Ammon's horn (tissue), 1 donor: ENCODE data around the gene ASH1L.
"Not testable (repeated sequence)": the region's sequence is repeated elsewhere in the genome, so short reads cannot be mapped to it uniquely, and the experiment has no call there.

Experiments used
- DNase-seq: peaks from one replicate; pipeline ENCODE4 v3.0.0-alpha.2; 2016; ENCODE audit warnings: low spot score

ASH1L gene

GRCh38 chr1:155562581-155563376 is at the start of gene ASH1L:
Gene ASH1L, minus strand, starts transcription at chr1:155562803. Its CDS starts 41,284 bp downstream, at chr1:155521519.
- peak; percentile 95 for DNase-seq

GRCh38 chr1:155610257-155610647 is 47.6 kb upstream of the ASH1L start:
- not testable (repeated sequence) for DNase-seq

GRCh38 chr1:155609515-155610256 is 47.1 kb upstream of the ASH1L start, which contains the start of gene MSTO1:
Gene MSTO1, plus strand, starts transcription at chr1:155610218. Its CDS starts 31 bp downstream, at chr1:155610249.
- peak; percentile 99 for DNase-seq

- no peak for DNase-seq
Measured at GRCh38 chr1:155608888-155609225, 46.3 kb upstream of the ASH1L start.

- DNase-seq, result no peak
Measured at GRCh38 chr1:155607708-155608107, 45.1 kb upstream of the ASH1L start.

GRCh38 chr1:155599828-155600572 is 37.4 kb upstream of the ASH1L start:
- not testable (repeated sequence) for DNase-seq

GRCh38 chr1:155598842-155599331 is 36.3 kb upstream of the ASH1L start:
- peak; percentile 70 for DNase-seq

- no peak for DNase-seq
Measured at GRCh38 chr1:155596864-155597263, 34.3 kb upstream of the ASH1L start.

- peak; percentile 45 for DNase-seq
Measured at GRCh38 chr1:155595877-155596474, 33.4 kb upstream of the ASH1L start.

- peak; percentile 70 for DNase-seq
Measured at GRCh38 chr1:155591770-155592169, 29.2 kb upstream of the ASH1L start.

GRCh38 chr1:155590516-155591247 is 28.1 kb upstream of the ASH1L start:
- not testable (repeated sequence) for DNase-seq

- DNase-seq, result not testable (repeated sequence)
Measured at GRCh38 chr1:155589282-155589681, 26.7 kb upstream of the ASH1L start.

GRCh38 chr1:155583846-155584245 is 21.2 kb upstream of the ASH1L start:
- not testable (repeated sequence) for DNase-seq

- not testable (repeated sequence) for DNase-seq
Measured at GRCh38 chr1:155575608-155576007, 13.0 kb upstream of the ASH1L start.

- DNase-seq, result no peak
Measured at GRCh38 chr1:155574077-155574476, 11.5 kb upstream of the ASH1L start.

GRCh38 chr1:155570593-155570990 is 8.0 kb upstream of the ASH1L start:
- no peak for DNase-seq

- DNase-seq, result no peak
Measured at GRCh38 chr1:155569988-155570592, 7.5 kb upstream of the ASH1L start.

GRCh38 chr1:155563377-155564022 is 897 bp upstream of the ASH1L start:
- DNase-seq, result peak; percentile 4

GRCh38 chr1:155561779-155562580 is 623 bp downstream of the ASH1L start:
- DNase-seq, result not testable (repeated sequence)
